ENCODE results near the gene KIAA1586. TPM values are rescaled to one million over a fixed set of nuclear protein-coding genes. Genes with fewer than 3 reads are reported as not detected.

KIAA1586 gene
- polyA plus RNA-seq, 2 donors = 2.0 to 2.5 TPM

DNA sequence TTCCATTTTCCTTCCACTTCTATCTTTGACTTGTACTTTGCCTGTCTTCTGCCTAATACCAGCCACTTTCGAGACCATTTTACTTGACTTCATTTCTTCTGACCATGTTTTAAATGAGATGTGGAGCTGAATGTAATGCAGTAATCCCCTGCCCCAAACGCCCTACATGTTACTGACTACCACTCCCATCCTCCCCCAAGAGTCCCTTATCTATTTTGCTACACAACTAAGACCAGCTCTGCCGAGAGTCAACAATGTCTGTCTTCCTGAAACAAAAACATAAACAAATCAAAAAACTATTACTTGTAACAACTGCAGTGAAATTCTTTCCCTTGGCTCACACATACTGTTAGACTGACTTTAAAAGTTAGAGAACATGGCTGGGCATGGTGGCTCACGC lies 27.1 kb upstream of the KIAA1586 start:
- Histone ChIP-seq H3K27ac (ENCODE audit: low read depth in 2 of 2, low read length in 1 of 2) (no peak overlapping the region), H3K36me3 (ENCODE audit: control insufficient read depth in 2 of 2, insufficient read depth in 2 of 2, low read length in 1 of 2) (no peaks in the 10 kb centered on the region), H3K27me3 (ENCODE audit: control insufficient read depth in 1 of 2, insufficient read depth in 2 of 2, low read length in 2 of 2) (no peaks in the 10 kb centered on the region), H3K4me3 (ENCODE audit: low read depth in 1 of 2, low read length in 2 of 2) (no peak overlapping the region), H3K4me1 (ENCODE audit: control insufficient read depth in 2 of 2, insufficient read depth in 2 of 2, low read length in 1 of 2) (no peaks in the 10 kb centered on the region), H3K9me3 (ENCODE audit: control insufficient read depth in 2 of 2, insufficient read depth in 1 of 2, low read depth in 1 of 2, low read length in 1 of 2) (no peaks in the 10 kb centered on the region)
- 80 to 84% methylated on average over 4 of the region's 4 CpGs for WGBS, 2 donors

DNA sequence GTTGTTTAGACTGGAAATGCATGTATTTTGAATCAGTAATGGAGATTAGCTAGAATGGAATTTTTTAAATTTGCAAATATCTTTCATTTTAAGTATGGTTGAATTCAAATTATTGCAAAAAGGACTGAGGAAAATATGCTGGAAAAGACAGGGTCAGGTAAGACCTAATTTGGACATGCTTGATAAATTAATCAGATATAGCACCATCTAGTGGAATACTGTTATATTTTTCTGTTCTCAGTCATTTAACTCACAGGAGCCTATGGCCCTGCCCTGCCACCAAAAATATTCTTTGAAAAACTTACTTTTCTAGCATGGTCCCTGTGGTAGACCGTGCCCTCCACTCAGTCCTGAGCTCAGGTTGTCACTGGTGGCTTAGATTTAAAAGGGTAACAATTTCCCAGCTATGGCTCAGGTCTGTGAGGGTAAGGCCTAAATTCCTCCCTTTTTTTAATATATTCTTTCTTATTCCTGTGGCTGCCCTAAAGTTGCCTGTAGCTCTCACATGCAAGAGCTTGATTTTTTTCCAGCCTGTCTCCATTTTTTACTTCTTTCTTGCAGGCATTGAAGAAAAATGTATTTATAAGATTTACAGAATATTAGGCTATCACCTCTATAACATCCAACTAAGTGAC lies 25.3 kb upstream of the KIAA1586 start:
- 9 to 11% methylated on average over 1 of the region's 1 CpG for WGBS, 2 donors
- Histone ChIP-seq H3K4me3 (ENCODE audit: low read depth in 1 of 2, low read length in 2 of 2) (no peak overlapping the region), H3K4me1 (ENCODE audit: control insufficient read depth in 2 of 2, insufficient read depth in 2 of 2, low read length in 1 of 2) (no peaks in the 10 kb centered on the region), H3K9me3 (ENCODE audit: control insufficient read depth in 2 of 2, insufficient read depth in 1 of 2, low read depth in 1 of 2, low read length in 1 of 2) (peaks cover 0 to 2% of the 10 kb centered on the region in 2 donors), H3K27me3 (ENCODE audit: control insufficient read depth in 1 of 2, insufficient read depth in 2 of 2, low read length in 2 of 2) (no peaks in the 10 kb centered on the region), H3K27ac (ENCODE audit: low read depth in 2 of 2, low read length in 1 of 2) (no peak overlapping the region), H3K36me3 (ENCODE audit: control insufficient read depth in 2 of 2, insufficient read depth in 2 of 2, low read length in 1 of 2) (no peaks in the 10 kb centered on the region)

DNA sequence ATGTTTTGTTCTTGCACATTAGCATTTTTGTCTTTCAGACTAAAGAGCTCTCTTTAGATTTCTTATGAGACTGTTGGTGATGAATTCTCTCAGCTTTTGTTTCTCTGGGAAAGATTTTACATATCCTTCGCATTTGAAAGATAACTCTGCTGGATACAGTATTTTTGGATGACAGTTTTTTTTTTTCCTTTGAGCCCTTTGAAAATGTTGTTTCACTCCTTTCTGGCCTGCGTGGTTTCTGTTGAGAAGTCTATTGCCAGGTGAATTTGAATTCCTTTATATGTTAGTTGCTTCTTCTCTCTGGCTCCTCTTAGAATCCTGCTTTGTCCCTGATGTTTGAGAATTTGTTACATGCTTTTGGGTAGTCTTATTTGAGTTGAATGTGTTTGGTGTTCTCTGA lies 22.2 kb upstream of the KIAA1586 start:
- Histone ChIP-seq H3K27me3 (ENCODE audit: control insufficient read depth in 1 of 2, insufficient read depth in 2 of 2, low read length in 2 of 2) (no peaks in the 10 kb centered on the region), H3K9me3 (ENCODE audit: control insufficient read depth in 2 of 2, insufficient read depth in 1 of 2, low read depth in 1 of 2, low read length in 1 of 2) (peaks cover 0 to 2% of the 10 kb centered on the region in 2 donors), H3K4me3 (ENCODE audit: low read depth in 1 of 2, low read length in 2 of 2) (no peak overlapping the region), H3K36me3 (ENCODE audit: control insufficient read depth in 2 of 2, insufficient read depth in 2 of 2, low read length in 1 of 2) (no peaks in the 10 kb centered on the region), H3K4me1 (ENCODE audit: control insufficient read depth in 2 of 2, insufficient read depth in 2 of 2, low read length in 1 of 2) (no peaks in the 10 kb centered on the region), H3K27ac (ENCODE audit: low read depth in 2 of 2, low read length in 1 of 2) (no peak overlapping the region)
- WGBS, 2 donors = 66 to 67% methylated on average over 2 of the region's 2 CpGs

DNA sequence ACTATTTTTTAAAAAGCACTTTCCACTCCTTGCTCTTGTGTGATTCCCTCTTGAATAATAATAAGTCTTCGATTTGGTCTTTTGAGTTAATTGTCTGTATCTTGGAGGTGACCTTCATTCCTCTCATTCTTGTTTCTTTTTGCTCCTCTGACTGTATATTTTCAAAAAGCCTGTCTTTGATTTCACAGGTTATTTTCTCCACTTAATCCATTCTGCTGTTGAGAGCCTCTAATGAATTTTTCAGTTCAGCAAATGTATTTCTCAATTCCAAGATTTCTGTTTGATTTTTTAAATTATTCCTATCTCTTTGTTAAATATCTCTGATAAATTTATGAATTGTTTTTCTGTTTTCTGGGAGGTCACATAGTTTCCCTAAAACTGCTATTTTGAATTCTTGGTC lies 21.7 kb upstream of the KIAA1586 start:
- H3K4me3 ChIP-seq (ENCODE audit: low read depth in 1 of 2, low read length in 2 of 2) = no peak overlapping the region
- no peaks in the 10 kb centered on the region for H3K27me3 ChIP-seq (ENCODE audit: control insufficient read depth in 1 of 2, insufficient read depth in 2 of 2, low read length in 2 of 2)
- H3K4me1 ChIP-seq (ENCODE audit: control insufficient read depth in 2 of 2, insufficient read depth in 2 of 2, low read length in 1 of 2) = no peaks in the 10 kb centered on the region
- 87 to 94% methylated on average over 1 of the region's 1 CpG for WGBS, 2 donors
- no peaks in the 10 kb centered on the region for H3K36me3 ChIP-seq (ENCODE audit: control insufficient read depth in 2 of 2, insufficient read depth in 2 of 2, low read length in 1 of 2)
- H3K9me3 ChIP-seq (ENCODE audit: control insufficient read depth in 2 of 2, insufficient read depth in 1 of 2, low read depth in 1 of 2, low read length in 1 of 2) = peaks cover 0 to 2% of the 10 kb centered on the region in 2 donors
- no peak overlapping the region for H3K27ac ChIP-seq (ENCODE audit: low read depth in 2 of 2, low read length in 1 of 2)

DNA sequence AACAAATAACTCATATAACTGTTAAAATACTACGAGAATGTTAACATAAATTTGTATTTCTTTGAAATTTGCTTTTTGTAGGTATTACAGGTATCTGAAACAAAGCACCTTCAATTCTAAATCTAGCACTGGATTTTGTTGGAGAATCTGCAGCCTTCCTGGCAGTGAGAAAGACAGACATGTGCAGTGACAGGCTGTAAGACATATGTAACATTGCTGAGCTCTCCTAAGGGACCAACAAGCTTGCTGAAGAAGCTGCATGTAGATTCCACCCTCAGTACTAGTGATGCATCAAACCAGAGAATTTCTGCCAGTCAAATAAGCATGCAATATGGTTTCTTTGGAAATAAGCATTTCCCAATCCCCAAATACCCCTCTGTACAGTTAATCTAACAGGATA lies 20.5 kb upstream of the KIAA1586 start:
- Histone ChIP-seq H3K9me3 (ENCODE audit: control insufficient read depth in 2 of 2, insufficient read depth in 1 of 2, low read depth in 1 of 2, low read length in 1 of 2) (peaks cover 0 to 2% of the 10 kb centered on the region in 2 donors), H3K27ac (ENCODE audit: low read depth in 2 of 2, low read length in 1 of 2) (no peak overlapping the region), H3K27me3 (ENCODE audit: control insufficient read depth in 1 of 2, insufficient read depth in 2 of 2, low read length in 2 of 2) (no peaks in the 10 kb centered on the region), H3K4me1 (ENCODE audit: control insufficient read depth in 2 of 2, insufficient read depth in 2 of 2, low read length in 1 of 2) (no peaks in the 10 kb centered on the region), H3K4me3 (ENCODE audit: low read depth in 1 of 2, low read length in 2 of 2) (no peak overlapping the region), H3K36me3 (ENCODE audit: control insufficient read depth in 2 of 2, insufficient read depth in 2 of 2, low read length in 1 of 2) (no peaks in the 10 kb centered on the region)
- WGBS, 2 donors = 85 to 87% methylated on average over 1 of the region's 1 CpG

DNA sequence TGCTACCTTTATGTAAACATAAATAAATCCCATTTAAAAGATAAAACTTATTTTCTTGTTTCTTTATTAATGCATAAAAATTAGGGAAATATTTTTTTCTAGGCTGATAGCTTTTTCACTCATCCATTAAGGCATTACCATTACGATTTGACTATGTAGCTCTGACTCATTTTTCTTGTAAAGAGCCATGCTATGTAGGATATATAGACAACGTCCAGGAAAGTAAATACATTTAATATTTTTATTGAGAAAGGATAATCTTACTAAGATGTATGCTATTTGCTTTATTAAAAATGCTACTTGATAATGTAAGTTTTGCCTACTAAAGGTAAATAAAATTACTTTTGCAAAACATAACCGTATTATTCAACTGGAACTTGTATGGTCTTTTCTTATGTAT lies 19.2 kb upstream of the KIAA1586 start:
- 78% methylated on average over 3 of the region's 3 CpGs for WGBS, 2 donors
- no peaks in the 10 kb centered on the region for H3K36me3 ChIP-seq (ENCODE audit: control insufficient read depth in 2 of 2, insufficient read depth in 2 of 2, low read length in 1 of 2)
- H3K4me3 ChIP-seq (ENCODE audit: low read depth in 1 of 2, low read length in 2 of 2) = no peak overlapping the region
- H3K9me3 ChIP-seq (ENCODE audit: control insufficient read depth in 2 of 2, insufficient read depth in 1 of 2, low read depth in 1 of 2, low read length in 1 of 2) = peaks cover 0 to 2% of the 10 kb centered on the region in 2 donors
- H3K27ac ChIP-seq (ENCODE audit: low read depth in 2 of 2, low read length in 1 of 2) = no peak overlapping the region
- H3K27me3 ChIP-seq (ENCODE audit: control insufficient read depth in 1 of 2, insufficient read depth in 2 of 2, low read length in 2 of 2) = no peaks in the 10 kb centered on the region
- no peaks in the 10 kb centered on the region for H3K4me1 ChIP-seq (ENCODE audit: control insufficient read depth in 2 of 2, insufficient read depth in 2 of 2, low read length in 1 of 2)

DNA sequence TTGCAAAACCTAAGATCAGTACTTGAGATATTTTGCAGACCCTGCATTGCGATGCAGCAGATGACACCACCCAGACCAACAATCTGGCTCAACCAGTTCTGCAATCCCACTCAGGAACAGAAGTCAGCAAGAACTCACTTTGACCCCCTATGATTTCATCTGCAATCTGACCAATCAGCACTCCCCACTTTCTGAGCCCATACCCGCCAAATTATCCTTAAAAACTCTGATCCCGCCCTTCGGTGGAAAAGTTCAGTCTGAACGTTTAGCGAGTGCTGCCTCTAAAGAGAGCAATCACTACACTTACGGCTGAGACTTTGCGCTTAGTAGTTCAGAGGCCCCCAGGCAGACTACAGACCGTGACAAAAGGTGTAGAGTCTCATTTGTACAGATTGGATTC lies 17.3 kb upstream of the KIAA1586 start:
- Histone ChIP-seq H3K36me3 (ENCODE audit: control insufficient read depth in 2 of 2, insufficient read depth in 2 of 2, low read length in 1 of 2) (no peaks in the 10 kb centered on the region), H3K27me3 (ENCODE audit: control insufficient read depth in 1 of 2, insufficient read depth in 2 of 2, low read length in 2 of 2) (no peaks in the 10 kb centered on the region), H3K4me3 (ENCODE audit: low read depth in 1 of 2, low read length in 2 of 2) (no peak overlapping the region), H3K4me1 (ENCODE audit: control insufficient read depth in 2 of 2, insufficient read depth in 2 of 2, low read length in 1 of 2) (no peaks in the 10 kb centered on the region), H3K27ac (ENCODE audit: low read depth in 2 of 2, low read length in 1 of 2) (no peak overlapping the region), H3K9me3 (ENCODE audit: control insufficient read depth in 2 of 2, insufficient read depth in 1 of 2, low read depth in 1 of 2, low read length in 1 of 2) (peaks cover 0 to 2% of the 10 kb centered on the region in 2 donors)
- 84 to 92% methylated on average over 9 of the region's 9 CpGs for WGBS, 2 donors

DNA sequence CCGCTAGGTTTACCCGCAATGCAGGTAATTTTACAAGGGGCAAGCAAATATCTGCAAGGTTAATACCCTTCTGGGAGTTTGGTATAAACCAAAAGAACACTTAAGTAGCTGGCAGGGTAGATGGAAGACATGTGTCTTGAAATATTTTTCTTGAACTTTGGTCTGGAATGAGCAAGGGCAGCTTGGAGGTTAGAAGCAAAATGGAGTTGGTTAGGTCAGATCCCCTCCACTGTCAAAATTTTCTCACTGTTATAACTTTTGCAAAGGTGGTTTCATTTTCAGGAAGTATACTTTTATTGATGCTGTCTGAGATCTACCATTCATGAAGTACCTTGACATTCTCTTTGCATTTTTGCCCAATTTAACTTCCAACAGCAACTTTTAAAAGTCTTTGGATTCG lies 13.3 kb upstream of the KIAA1586 start:
- 91 to 94% methylated on average over 3 of the region's 3 CpGs for WGBS, 2 donors
- H3K27me3 ChIP-seq (ENCODE audit: control insufficient read depth in 1 of 2, insufficient read depth in 2 of 2, low read length in 2 of 2) = no peaks in the 10 kb centered on the region
- H3K9me3 ChIP-seq (ENCODE audit: control insufficient read depth in 2 of 2, insufficient read depth in 1 of 2, low read depth in 1 of 2, low read length in 1 of 2) = no peaks in the 10 kb centered on the region
- no peaks in the 10 kb centered on the region for H3K4me1 ChIP-seq (ENCODE audit: control insufficient read depth in 2 of 2, insufficient read depth in 2 of 2, low read length in 1 of 2)
- no peak overlapping the region for H3K4me3 ChIP-seq (ENCODE audit: low read depth in 1 of 2, low read length in 2 of 2)
- no peaks in the 10 kb centered on the region for H3K36me3 ChIP-seq (ENCODE audit: control insufficient read depth in 2 of 2, insufficient read depth in 2 of 2, low read length in 1 of 2)
- no peak overlapping the region for H3K27ac ChIP-seq (ENCODE audit: low read depth in 2 of 2, low read length in 1 of 2)

DNA sequence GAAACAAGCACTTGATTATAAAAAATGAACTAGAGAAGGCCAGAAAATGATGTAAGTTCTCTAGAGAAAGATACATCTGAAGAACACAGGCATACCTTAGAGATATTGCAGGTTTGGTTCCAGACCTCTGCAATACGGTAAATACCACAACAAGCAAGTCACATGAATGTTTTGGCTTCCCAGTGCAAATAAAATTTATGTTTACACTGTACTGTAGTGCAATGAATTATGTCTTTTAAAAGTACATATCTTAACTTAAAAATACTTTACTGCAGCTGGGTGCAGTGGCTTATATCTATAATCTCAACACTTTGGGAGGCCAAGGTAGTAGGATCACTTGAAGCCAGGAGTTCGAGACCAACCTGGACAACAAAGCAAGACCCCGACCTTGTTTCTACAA lies 10.9 kb upstream of the KIAA1586 start:
- H3K27ac ChIP-seq (ENCODE audit: low read depth in 2 of 2, low read length in 1 of 2) = no peak overlapping the region
- no peaks in the 10 kb centered on the region for H3K9me3 ChIP-seq (ENCODE audit: control insufficient read depth in 2 of 2, insufficient read depth in 1 of 2, low read depth in 1 of 2, low read length in 1 of 2)
- no peaks in the 10 kb centered on the region for H3K36me3 ChIP-seq (ENCODE audit: control insufficient read depth in 2 of 2, insufficient read depth in 2 of 2, low read length in 1 of 2)
- H3K4me3 ChIP-seq (ENCODE audit: low read depth in 1 of 2, low read length in 2 of 2) = no peak overlapping the region
- H3K27me3 ChIP-seq (ENCODE audit: control insufficient read depth in 1 of 2, insufficient read depth in 2 of 2, low read length in 2 of 2) = no peaks in the 10 kb centered on the region
- no peaks in the 10 kb centered on the region for H3K4me1 ChIP-seq (ENCODE audit: control insufficient read depth in 2 of 2, insufficient read depth in 2 of 2, low read length in 1 of 2)
- WGBS, 2 donors = 23 to 25% methylated on average over 3 of the region's 3 CpGs

DNA sequence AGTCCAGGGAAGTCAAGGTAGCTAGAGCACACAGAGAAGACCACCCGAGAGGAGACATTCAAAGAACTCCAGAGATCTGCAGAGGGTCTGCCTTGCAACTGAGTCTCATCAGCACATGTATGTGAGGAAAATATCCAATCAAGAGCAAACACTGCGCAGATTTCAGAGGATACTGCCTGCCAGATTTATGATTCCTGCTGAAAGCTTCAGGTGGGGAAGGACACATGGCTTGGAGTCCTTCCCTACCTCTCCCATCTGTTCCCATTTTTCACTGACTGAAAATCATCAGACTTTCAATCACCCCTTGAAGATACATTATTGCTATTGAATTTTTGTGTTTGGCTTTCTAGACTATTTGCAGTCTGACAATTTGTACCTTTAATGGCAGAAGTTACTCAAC lies 7.6 kb upstream of the KIAA1586 start:
- peaks cover 0 to 3% of the 10 kb centered on the region in 2 donors for H3K9me3 ChIP-seq (ENCODE audit: control insufficient read depth in 2 of 2, insufficient read depth in 1 of 2, low read depth in 1 of 2, low read length in 1 of 2)
- H3K27me3 ChIP-seq (ENCODE audit: control insufficient read depth in 1 of 2, insufficient read depth in 2 of 2, low read length in 2 of 2) = no peaks in the 10 kb centered on the region
- H3K27ac ChIP-seq (ENCODE audit: low read depth in 2 of 2, low read length in 1 of 2) = no peak overlapping the region
- no peaks in the 10 kb centered on the region for H3K4me1 ChIP-seq (ENCODE audit: control insufficient read depth in 2 of 2, insufficient read depth in 2 of 2, low read length in 1 of 2)
- no peaks in the 10 kb centered on the region for H3K36me3 ChIP-seq (ENCODE audit: control insufficient read depth in 2 of 2, insufficient read depth in 2 of 2, low read length in 1 of 2)
- 96 to 100% methylated on average over 2 of the region's 2 CpGs for WGBS, 2 donors
- no peak overlapping the region for H3K4me3 ChIP-seq (ENCODE audit: low read depth in 1 of 2, low read length in 2 of 2)
